Measurements from ENCODE around the gene HMCN2. TPM values are rescaled to one million over a fixed set of nuclear protein-coding genes. Genes with fewer than 3 reads are reported as not detected.

The HMCN2 gene
- polyA plus RNA-seq, 1 of the 3 experiments (the other 2 are of a cell fraction): 0.15 TPM

- POLR2A ChIA-PET: no interaction called here
- CTCF ChIA-PET: interaction anchor here (0.6 to 3.3 kb wide), 9 partner anchors 10 to 961 kb away, joined by 3 to 13 read pairs (median 3); no protein-coding TSS in a partner anchor
- H3K36me3 ChIP-seq (replicated peaks in 1 of 2; ENCODE audit: control insufficient read depth in 1 of 2, insufficient read depth in 2 of 2, low read length in 1 of 2): no peaks in the 10 kb centered on the region
Measured at GRCh38 chr9:130433168-130433946, 167.8 kb downstream of the HMCN2 start.

More at GRCh38 chr9:130433168-130433946, 167.8 kb downstream of the HMCN2 start:
- Histone ChIP-seq H3K4me1 (ENCODE audit: control insufficient read depth in 1 of 2, insufficient read depth in 2 of 2, low read depth in 1 of 2, low read length in 1 of 2) (peaks cover 0 to 22% of the 10 kb centered on the region in 2 experiments; a peak in 1 of 4 replicates), H3K4me2 (no peak overlapping the region), H3K27me3 (ENCODE audit: insufficient read depth) (no peaks in the 10 kb centered on the region), H2AFZ (ENCODE audit: low read depth) (no peak overlapping the region), H3F3A (replicated peaks; ENCODE audit: insufficient read depth) (no peaks in the 10 kb centered on the region), H3K4me3 (ENCODE audit: low read depth in 2 of 2, low read length in 1 of 2) (peak overlapping the region in 1 of 2 experiments; percentile 13; a peak in 1 of 4 replicates), H3K27ac (ENCODE audit: low read depth in 2 of 2, low read length in 1 of 2) (no peak overlapping the region), H3K79me2 (ENCODE audit: insufficient read depth) (no peaks in the 10 kb centered on the region), H3K9me2 (no peaks in the 10 kb centered on the region), H4K20me1 (ENCODE audit: insufficient read depth) (no peaks in the 10 kb centered on the region), H3K9me3 (no peaks in the 10 kb centered on the region), H3K9ac (no peak overlapping the region)
- TF ChIP-seq GABPA (IDR thresholded peaks at IDR 0.05; ENCODE audit: low read depth) (no peak), POLR2AphosphoS5 (IDR thresholded peaks at IDR 0.05; ENCODE audit: low read depth, low read length) (no peak), RFX5 (IDR thresholded peaks at IDR 0.05; ENCODE audit: low read length) (no peak), FOXJ3 (CRISPR knock-in tag; IDR thresholded peaks at IDR 0.05) (no peak), REST (IDR thresholded peaks at IDR 0.05; ENCODE audit: low read depth, low read length) (no peak)
- TF ChIP-seq, protein P1, sequence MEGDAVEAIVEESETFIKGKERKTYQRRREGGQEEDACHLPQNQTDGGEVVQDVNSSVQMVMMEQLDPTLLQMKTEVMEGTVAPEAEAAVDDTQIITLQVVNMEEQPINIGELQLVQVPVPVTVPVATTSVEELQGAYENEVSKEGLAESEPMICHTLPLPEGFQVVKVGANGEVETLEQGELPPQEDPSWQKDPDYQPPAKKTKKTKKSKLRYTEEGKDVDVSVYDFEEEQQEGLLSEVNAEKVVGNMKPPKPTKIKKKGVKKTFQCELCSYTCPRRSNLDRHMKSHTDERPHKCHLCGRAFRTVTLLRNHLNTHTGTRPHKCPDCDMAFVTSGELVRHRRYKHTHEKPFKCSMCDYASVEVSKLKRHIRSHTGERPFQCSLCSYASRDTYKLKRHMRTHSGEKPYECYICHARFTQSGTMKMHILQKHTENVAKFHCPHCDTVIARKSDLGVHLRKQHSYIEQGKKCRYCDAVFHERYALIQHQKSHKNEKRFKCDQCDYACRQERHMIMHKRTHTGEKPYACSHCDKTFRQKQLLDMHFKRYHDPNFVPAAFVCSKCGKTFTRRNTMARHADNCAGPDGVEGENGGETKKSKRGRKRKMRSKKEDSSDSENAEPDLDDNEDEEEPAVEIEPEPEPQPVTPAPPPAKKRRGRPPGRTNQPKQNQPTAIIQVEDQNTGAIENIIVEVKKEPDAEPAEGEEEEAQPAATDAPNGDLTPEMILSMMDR (IDR thresholded peaks at IDR 0.05): peak; percentile 40
- 52% methylated on average over 10 of the region's 92 CpGs for WGBS (ENCODE audit: low lambda C conversion rate)
- DNase-seq: peak; percentile 92
